OCI-M2 (cell line): Measurements from ENCODE around the gene CIDEA.
A peak's percentile ranks its signal among the peaks of the same experiment; 100 is the strongest.

Source experiments
- DNase-seq: peaks from one replicate; lab custom pipeline; 2025; ENCODE audit not compliant: unreplicated experiment; lab: John Stamatoyannopoulos, UW

CIDEA gene

GRCh38 chr18:12296457-12296856, 42.3 kb downstream of the CIDEA start:
- DNase-seq, result no peak

GRCh38 chr18:12299862-12300261, 45.7 kb downstream of the CIDEA start:
- no peak for DNase-seq

GRCh38 chr18:12301263-12302005, 47.3 kb downstream of the CIDEA start:
- DNase-seq, result no peak

GRCh38 chr18:12302391-12303147, 48.4 kb downstream of the CIDEA start:
- peak; percentile 38 for DNase-seq

DNA sequence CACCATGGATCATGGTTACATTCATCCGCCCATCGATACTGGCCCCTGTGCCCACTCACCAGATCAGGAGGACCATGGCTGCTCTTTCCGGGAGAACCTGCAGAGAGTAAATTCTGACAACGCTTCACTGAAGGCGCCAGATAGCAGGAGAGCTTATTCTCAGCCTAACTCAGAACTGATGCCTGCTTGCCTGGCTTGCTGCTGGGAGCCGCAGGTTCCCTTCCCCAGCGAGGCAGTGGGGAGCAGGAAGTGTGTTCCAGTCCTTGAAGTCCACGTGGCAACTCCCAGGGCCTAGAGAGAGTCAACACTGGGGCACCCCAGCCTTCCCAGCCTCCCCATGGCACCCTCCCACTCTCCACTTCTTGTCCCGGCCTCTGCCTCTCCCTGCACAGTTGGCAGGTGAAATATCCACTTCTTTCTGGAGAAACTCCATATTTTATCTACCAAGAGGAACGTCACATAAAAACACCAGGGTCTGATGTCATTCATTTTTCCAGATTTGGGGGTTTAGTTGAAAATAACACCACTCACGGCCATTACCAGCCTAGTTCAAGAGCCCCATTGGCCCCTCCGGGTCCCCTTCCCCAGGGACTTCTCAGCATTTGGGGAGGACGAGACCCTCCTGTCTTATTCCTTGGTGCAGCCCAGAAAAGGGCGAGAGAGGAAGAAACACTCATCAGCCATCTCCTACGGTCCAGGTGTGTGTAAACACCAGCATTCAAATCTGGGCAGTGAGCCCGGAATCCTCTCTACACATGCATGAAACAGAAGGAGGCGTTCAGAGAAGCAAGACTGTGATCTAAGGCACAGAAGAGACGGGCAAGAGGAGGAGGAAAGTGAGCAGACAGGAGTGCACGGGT, 50.4 kb downstream of the CIDEA start:
- DNase-seq, result no peak

- no peak for DNase-seq
These were observed 51.0 kb downstream of the CIDEA start for GRCh38 chr18:12305211-12305610.

DNA sequence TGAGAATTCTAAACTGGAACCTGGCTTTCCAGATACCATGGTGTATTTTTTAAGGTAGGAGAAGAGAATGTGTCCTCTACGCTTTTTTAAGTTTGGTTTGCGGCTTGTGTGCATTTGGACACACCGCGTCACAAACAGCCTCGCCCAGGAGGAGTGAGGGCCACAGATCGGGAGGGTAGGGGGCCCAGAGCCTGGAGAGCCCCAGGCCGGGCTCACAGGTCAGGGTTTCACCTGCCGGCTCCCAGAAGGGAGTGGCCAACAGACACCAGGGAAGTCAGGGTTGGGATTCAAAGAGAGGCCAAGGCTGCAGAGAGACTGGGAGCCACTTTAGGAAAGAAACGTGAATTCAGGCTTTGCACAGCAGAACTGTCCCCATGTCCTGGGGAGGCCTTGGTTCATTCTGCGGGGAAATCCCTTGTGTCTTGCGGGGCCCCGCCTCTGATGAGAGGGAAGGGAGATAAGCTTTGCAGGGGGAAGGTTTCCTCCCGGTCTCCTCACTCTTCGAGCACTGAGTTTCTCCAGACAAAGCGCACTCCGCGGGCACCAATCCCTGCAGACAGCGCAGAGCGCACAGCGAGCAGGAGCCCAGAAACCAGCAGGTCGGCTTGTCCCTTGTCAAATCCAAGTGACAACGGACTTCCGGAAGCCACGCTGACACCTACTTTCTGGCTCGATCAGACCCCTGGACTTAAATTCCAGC, 51.9 kb downstream of the CIDEA start:
- no peak for DNase-seq

DNA sequence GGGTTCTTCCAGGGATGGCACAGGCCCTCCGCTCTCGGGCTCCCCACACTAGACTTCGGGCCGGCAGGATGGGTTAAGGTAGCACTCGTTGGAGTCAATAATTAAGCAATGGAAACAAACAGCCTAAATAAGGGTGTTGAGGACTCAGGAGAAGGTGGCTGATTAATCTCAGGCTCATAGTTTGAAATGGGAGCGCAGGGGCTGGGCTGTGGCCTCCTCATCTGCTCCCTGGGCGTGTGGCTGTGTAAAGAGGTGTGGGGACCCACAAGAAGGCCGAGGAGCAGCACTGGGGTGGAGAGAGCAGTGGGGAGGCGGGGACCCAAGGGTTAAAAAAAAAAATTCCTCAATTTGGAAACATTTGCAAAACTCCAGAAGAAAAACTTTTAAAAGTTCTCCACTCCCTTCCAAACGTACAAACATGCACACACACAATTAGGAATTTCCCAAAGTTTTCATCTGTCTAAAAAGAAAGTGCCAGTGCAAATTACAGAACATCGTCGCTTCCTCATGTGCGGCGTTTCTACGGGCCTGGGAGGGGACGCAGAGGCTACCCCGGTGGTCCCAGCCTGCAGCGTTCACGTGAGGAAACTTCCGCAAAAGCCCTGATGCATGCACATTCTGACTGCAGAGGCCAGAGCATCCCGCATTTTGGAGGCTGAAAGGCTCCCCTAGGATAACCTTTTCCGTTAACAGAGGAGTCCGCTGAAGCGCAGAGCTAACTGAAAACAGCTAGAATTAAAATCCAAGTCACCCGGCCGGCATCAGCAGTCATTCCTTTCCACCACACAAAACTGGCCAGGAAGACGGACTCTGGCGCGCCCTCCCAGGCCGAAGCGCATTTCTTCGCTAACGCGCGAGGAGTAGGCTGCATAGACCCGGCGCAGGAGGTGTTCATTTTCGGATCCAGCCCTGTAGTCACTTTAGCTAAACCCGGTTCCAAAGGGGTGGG, 52.9 kb downstream of the CIDEA start:
- no peak for DNase-seq

- no peak for DNase-seq
These were observed 53.7 kb downstream of the CIDEA start, which contains the start of gene TUBB6 for GRCh38 chr18:12307701-12308385. TUBB6 (plus strand) TSS chr18:12308241; CDS start chr18:12308293, 52 bp downstream.

GRCh38 chr18:12308386-12309100, 54.4 kb downstream of the CIDEA start:
- no peak for DNase-seq

DNA sequence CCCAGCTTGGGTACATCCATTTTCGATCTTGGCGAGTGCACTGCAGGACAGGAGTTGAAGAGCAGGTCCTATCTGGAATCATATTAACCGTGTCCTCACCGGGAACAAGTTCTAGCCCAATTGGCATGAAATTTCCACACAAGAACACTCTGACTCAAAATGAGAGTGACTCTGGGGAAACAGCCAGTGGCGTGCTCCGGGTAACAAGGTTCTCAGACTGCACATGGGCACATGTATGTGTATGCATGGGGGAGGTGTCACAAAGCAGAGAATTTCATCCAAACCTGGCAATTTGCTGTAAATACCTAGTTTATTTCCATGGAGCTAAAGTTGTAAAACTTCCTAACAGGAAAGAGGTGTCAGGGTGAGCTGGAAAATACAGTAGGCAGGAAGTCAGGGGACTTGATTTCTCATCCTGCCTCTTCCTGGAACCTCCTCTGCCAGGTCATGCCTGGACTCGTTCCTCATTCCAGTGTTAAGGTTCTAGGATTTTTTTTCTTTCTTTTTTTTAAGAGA, 55.6 kb downstream of the CIDEA start:
- DNase-seq, result no peak

- no peak for DNase-seq
These were observed 56.6 kb downstream of the CIDEA start for GRCh38 chr18:12310762-12311161.

DNA sequence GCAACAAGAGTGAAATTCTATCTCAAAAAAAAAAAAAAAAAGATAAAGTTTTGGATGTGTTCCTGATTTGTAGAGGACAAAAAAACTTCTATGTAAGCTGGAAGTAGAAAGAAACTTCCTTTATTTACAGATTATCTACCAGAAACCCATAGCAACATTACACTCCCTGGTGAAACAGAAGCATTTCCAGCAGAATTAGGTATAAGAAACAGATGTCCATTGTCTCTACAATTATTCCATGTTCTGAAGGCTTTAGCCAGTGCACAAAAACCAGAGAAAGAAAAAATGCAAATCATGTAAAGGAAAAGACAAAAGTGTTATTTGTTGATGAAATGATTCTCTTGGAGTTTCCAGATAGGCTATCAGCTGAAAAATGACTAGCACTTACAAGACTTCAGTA, 58.8 kb downstream of the CIDEA start:
- no peak for DNase-seq

DNA sequence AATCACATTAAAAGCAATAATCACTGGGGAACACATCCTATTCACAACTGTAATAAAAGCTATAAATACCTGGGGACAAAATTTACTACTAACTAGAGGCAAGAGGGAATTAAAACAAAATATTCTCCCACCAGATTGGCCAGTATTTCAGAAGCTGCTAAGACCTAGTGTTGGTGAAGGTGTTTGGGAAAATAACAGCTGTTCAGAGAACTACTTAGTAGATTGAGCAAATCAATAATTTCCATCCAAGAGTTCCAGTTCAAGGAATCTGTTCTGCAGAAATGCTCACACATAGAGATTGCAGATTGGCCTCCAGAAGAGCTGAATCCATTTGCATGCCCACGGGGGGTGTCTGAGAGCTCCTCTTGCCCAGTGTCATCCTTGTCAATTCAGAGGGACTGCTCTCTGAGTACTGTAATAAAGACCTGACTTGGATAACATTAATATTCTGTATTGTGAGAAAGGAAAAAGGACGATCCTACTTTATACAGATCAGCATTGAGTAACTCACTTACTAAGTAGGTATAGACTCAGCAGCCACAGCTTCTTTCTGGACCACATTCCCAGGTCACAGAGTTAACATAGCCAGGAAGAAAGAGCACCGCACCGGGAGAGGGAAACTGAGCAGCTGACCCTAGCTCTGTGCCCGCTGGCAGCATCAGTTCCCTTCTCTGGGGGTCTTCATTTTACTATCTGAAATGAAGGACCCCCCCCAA, 59.5 kb downstream of the CIDEA start:
- DNase-seq, result no peak

DNA sequence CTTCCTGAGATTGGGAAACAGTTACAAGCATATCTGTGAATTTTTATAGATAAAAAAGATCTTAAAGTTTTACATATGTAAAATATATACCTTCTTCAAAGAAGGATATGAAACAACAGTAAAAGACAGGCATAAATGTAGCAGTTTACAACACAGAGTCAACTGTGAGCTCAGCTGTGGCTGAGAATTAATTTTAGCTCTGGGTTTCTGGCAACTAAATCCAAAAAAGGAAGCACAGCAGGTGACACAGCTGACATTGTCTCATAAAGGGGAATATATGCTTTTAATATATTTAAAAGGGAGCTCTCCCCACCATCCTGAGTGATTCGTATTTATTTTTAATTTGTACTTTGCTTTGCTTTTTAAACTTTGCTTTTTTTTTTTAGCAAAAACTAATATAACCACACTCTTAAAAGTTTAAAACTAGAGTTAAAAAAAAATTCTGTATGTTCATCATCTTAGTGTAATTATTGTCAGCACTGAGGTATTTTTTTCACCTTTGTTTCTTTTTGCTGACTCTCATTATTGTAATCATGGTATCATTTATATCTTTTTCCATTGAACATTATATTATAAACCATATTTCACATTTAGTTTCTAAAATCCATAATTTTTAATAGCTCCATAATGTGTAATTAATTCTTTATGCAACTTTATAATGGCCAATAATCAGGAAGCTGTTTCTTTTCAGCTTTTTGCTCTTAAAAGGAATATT, 60.6 kb downstream of the CIDEA start:
- no peak for DNase-seq

- DNase-seq, result no peak
These were observed 61.3 kb downstream of the CIDEA start for GRCh38 chr18:12315490-12315889.

GRCh38 chr18:12315911-12316310, 61.8 kb downstream of the CIDEA start:
- no peak for DNase-seq
